Measurements from ENCODE around the gene EXOC4.

The EXOC4 gene

DNA sequence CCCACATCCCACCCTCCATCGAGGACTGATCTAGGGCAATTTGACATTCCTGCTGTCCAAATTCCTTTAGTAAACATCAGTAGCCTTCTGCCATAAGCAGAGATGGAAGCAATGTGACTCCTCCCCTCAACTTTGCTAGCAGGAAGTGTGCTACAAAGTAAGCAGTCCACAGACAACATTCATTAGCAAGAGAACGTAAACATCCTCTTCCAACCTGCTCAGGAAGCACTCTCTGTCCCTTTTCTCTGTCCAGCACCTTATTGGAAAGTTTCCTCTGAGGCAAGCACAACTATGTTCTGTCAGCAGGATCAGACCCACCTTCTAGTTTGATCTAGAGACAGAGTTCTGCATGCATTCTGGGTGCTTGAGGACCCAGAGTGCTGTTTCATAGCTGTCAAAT is 826.1 kb downstream of the EXOC4 start:
- DNase-seq (ENCODE audit: low spot score), result no peak

- no peak for DNase-seq (ENCODE audit: low spot score)
Measured at GRCh38 chr7:134081695-134082094, 828.8 kb downstream of the EXOC4 start.

GRCh38 chr7:134083766-134084487 is 831.0 kb downstream of the EXOC4 start:
- no peak for DNase-seq (ENCODE audit: low spot score)

- no peak for DNase-seq (ENCODE audit: low spot score)
Measured at GRCh38 chr7:134084488-134085144, 831.7 kb downstream of the EXOC4 start.

- no peak for DNase-seq (ENCODE audit: low spot score)
Measured at GRCh38 chr7:134085311-134085710, 832.4 kb downstream of the EXOC4 start.

DNA sequence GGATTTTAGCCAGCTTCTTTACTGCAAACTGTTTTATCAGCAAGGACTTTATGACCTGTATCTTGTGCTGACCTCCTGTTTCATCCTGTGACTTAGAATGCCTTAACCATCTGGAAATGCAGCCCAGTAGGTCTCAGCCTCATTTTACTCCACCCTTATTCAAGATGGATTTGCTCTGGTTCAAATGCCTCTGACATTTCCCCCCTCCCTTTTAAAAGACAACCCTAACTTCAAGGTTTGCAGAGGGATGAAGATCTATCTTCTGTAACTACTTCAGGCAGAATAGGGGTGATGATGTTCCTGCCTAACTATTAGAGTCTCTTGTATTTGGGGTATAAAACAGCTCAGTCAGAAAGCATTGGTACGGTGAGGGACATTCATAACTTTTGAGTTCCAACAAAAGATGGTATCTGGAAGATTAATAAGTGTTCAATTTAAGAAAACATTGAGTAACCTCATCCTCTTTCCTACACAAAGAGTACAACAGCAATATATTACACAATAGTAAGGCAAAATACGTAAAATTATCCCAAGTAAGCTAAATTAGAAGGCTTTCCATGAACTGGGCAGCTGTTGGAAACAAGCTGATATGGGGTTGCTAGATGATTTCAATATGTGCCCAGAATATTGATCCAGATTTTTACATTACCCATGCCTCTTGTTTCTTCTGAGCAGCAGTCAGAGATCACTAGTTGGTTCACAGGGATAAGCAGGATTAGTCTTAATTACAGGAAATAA is 834.3 kb downstream of the EXOC4 start:
- DNase-seq (ENCODE audit: low spot score), result no peak

- DNase-seq (ENCODE audit: low spot score), result no peak
Measured at GRCh38 chr7:134088199-134088598, 835.3 kb downstream of the EXOC4 start.

- DNase-seq (ENCODE audit: low spot score), result no peak
Measured at GRCh38 chr7:134089446-134089845, 836.6 kb downstream of the EXOC4 start.

- DNase-seq (ENCODE audit: low spot score), result no peak
Measured at GRCh38 chr7:134098072-134098471, 845.2 kb downstream of the EXOC4 start.

- no peak for DNase-seq (ENCODE audit: low spot score)
Measured at GRCh38 chr7:134101716-134102115, 848.8 kb downstream of the EXOC4 start.

GRCh38 chr7:134104166-134104565 is 851.3 kb downstream of the EXOC4 start:
- no peak for DNase-seq (ENCODE audit: low spot score)

GRCh38 chr7:134105841-134106240 is 853.0 kb downstream of the EXOC4 start:
- no peak for DNase-seq (ENCODE audit: low spot score)

GRCh38 chr7:134108802-134109201 is 855.9 kb downstream of the EXOC4 start:
- no peak for DNase-seq (ENCODE audit: low spot score)

DNA sequence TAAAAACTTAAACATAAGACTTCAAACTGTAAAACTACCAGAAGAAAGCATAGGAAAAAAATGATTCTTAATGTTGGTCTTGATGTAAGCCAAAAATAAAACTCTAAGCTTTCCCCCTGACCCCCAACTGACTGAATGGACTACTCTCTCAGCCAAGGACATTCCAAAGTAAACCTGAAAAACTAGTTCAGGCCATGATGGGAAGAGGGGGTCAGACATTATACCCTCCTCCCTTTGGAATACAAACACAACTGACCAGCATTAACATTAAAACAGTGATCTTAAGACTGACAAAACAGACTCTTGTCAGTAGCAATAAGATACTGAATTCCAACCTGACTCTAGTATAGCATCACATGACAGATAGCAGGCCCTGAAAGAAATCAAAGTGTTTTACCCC is 860.8 kb downstream of the EXOC4 start:
- no peak for DNase-seq (ENCODE audit: low spot score)

DNA sequence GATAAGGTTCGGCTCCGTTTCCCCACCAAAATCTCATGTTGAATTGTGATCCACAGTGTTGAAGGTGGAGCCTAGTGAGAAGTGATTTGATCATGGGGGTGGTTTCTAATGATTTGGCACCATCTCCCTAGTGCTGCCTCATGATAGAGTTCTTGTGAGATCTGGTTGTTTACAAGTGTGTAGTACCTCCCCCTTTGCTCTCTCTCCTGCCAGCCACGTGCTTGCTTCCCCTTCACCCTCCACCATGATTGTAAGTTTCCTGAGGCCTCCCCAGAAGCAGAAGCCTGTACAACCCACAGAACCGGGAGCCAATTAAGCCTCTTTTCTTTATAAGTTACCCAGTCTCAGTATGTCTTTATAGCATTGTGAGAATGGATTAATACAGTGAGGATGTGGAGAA is 862.1 kb downstream of the EXOC4 start:
- DNase-seq (ENCODE audit: low spot score), result no peak
